H9 (cell line): Measurements from ENCODE around the gene MYL9. TPM values are rescaled to one million over a fixed set of nuclear protein-coding genes. Genes with fewer than 3 reads are reported as not detected.

ENCODE experiments used
- DNase-seq: peaks from one replicate; pipeline ENCODE4 v3.0.0-alpha.2; 2017
- H2AFZ ChIP-seq: one replicate; pipeline ENCODE4 v1.6.1; 2013; ENCODE audit warnings: mild to moderate bottlenecking, low read length, control low read depth, moderate library complexity
- H2AK5ac ChIP-seq: 2 replicates; pipeline ENCODE4 v1.6.1; 2013; ENCODE audit warnings: low read length, control low read depth, mixed read lengths; ENCODE audit not compliant: insufficient read length
- H2BK120ac ChIP-seq: one replicate; pipeline ENCODE4 v1.6.1; 2013; ENCODE audit warnings: low read depth, mild to moderate bottlenecking, low read length, control low read depth, inconsistent platforms; ENCODE audit not compliant: poor library complexity, severe bottlenecking
- H2BK12ac ChIP-seq: 2 replicates; pipeline ENCODE4 v1.6.1; 2013; ENCODE audit warnings: low read length, control low read depth, mixed read lengths, low read depth; ENCODE audit not compliant: insufficient read length
- H2BK15ac ChIP-seq: 2 replicates; pipeline ENCODE4 v1.6.1; 2013; ENCODE audit warnings: low read depth, low read length, control low read depth
- H2BK20ac ChIP-seq: one replicate; pipeline ENCODE4 v1.6.1; 2013; ENCODE audit warnings: low read depth, mild to moderate bottlenecking, low read length, control low read depth, inconsistent platforms; ENCODE audit not compliant: poor library complexity, severe bottlenecking
- H2BK5ac ChIP-seq: 2 replicates; pipeline ENCODE4 v1.6.1; 2013; ENCODE audit warnings: low read length, control low read depth, mixed read lengths; ENCODE audit not compliant: insufficient read length
- H3K14ac ChIP-seq: 2 replicates; pipeline ENCODE4 v1.6.1; 2013; ENCODE audit warnings: low read length, control low read depth; ENCODE audit not compliant: insufficient read depth
- H3K18ac ChIP-seq: 2 replicates; pipeline ENCODE4 v1.6.1; 2013; ENCODE audit warnings: low read depth, mild to moderate bottlenecking, mixed read lengths, low read length, control low read depth; ENCODE audit not compliant: insufficient read length
- H3K23ac ChIP-seq: 2 replicates; pipeline ENCODE4 v1.6.1; 2013; ENCODE audit warnings: low read length, control low read depth, mixed read lengths, low read depth; ENCODE audit not compliant: insufficient read length
- H3K23me2 ChIP-seq: 2 replicates; pipeline ENCODE4 v1.6.1; 2013; ENCODE audit warnings: low read depth, mild to moderate bottlenecking, mixed read lengths, low read length, control low read depth; ENCODE audit not compliant: insufficient read length, poor library complexity, severe bottlenecking
- H3K27ac ChIP-seq: 2 replicates; pipeline ENCODE4 v1.5.1; 2013; ENCODE audit warnings: low read length, control low read depth, mixed read lengths, low read depth; ENCODE audit not compliant: insufficient read length
- H3K27me3 ChIP-seq: 2 replicates; pipeline ENCODE4 v1.6.1; 2013; ENCODE audit warnings: low read length, control low read depth, inconsistent platforms; ENCODE audit not compliant: insufficient read depth
- H3K4ac ChIP-seq: 2 replicates; pipeline ENCODE4 v1.6.1; 2013; ENCODE audit warnings: low read depth, mild to moderate bottlenecking, control low read depth, inconsistent platforms, low read length, moderate library complexity
- H3K4me1 ChIP-seq: 2 replicates; pipeline ENCODE4 v1.6.1; 2013; ENCODE audit warnings: low read length, control low read depth, inconsistent platforms; ENCODE audit not compliant: insufficient read depth
- H3K4me2 ChIP-seq: 2 replicates; pipeline ENCODE4 v1.6.1; 2013; ENCODE audit warnings: low read length, control low read depth, mixed read lengths; ENCODE audit not compliant: insufficient read length, insufficient read depth
- H3K56ac ChIP-seq: 2 replicates; pipeline ENCODE4 v1.6.1; 2013; ENCODE audit warnings: low read depth, mild to moderate bottlenecking, mixed read lengths, low read length, control low read depth; ENCODE audit not compliant: insufficient read length
- H3K79me1 ChIP-seq: 2 replicates; pipeline ENCODE4 v1.6.1; 2013; ENCODE audit warnings: low read depth, mild to moderate bottlenecking, moderate library complexity, low read length, control low read depth, inconsistent platforms; ENCODE audit not compliant: insufficient read depth, poor library complexity, severe bottlenecking
- H3K79me2 ChIP-seq: 2 replicates; pipeline ENCODE4 v1.6.1; 2013; ENCODE audit warnings: low read length, control low read depth, inconsistent platforms; ENCODE audit not compliant: insufficient read depth
- H3K9ac ChIP-seq: 2 replicates; pipeline ENCODE4 v1.6.1; 2013; ENCODE audit warnings: low read length, control low read depth, mixed read lengths; ENCODE audit not compliant: insufficient read length; ENCODE audit errors: extremely low read depth
- H3K9me3 ChIP-seq: one replicate; pipeline ENCODE4 v1.6.1; 2013; ENCODE audit warnings: low read depth, low read length, inconsistent platforms; ENCODE audit not compliant: control insufficient read depth
- H3T11ph ChIP-seq: one replicate; pipeline ENCODE4 v1.6.1; 2013; ENCODE audit warnings: mild to moderate bottlenecking, low read length, control low read depth, inconsistent platforms
- H4K20me1 ChIP-seq: one replicate; pipeline ENCODE4 v1.6.1; 2013; ENCODE audit not compliant: control insufficient read depth, insufficient read length, insufficient read depth
- H4K5ac ChIP-seq: 2 replicates; pipeline ENCODE4 v1.6.1; 2013; ENCODE audit warnings: low read depth, mild to moderate bottlenecking, mixed read lengths, low read length, control low read depth; ENCODE audit not compliant: insufficient read length
- H4K8ac ChIP-seq: replicated peaks from 2 replicates; pipeline ENCODE4 v1.6.1; 2013; ENCODE audit warnings: low read length, control low read depth, mixed read lengths, low read depth; ENCODE audit not compliant: insufficient read length
- H4K91ac ChIP-seq: 2 replicates; pipeline ENCODE4 v1.6.1; 2013; ENCODE audit warnings: low read depth, mild to moderate bottlenecking, moderate library complexity, mixed read lengths, low read length, control low read depth; ENCODE audit not compliant: insufficient read length
- H3K27ac Mint-ChIP-seq, 3 experiments: 2 replicates in 2 of 3; 3 replicates in 1 of 3; pipeline ENCODE4 v1.8.0; 2020 to 2021; ENCODE audit warnings: mixed read lengths in 3 of 3, mild to moderate bottlenecking in 1 of 3, moderate library complexity in 1 of 3
- H3K27me3 Mint-ChIP-seq: 2 replicates; pipeline ENCODE4 v1.8.0; 2021; ENCODE audit warnings: low read depth, mild to moderate bottlenecking, moderate library complexity, mixed read lengths
- H3K36me3 Mint-ChIP-seq, 3 experiments: 2 replicates in 2 of 3; 3 replicates in 1 of 3; pipeline ENCODE4 v1.8.0; 2020 to 2021; ENCODE audit warnings: low read depth in 3 of 3, mixed read lengths in 3 of 3; ENCODE audit not compliant: insufficient read depth in 1 of 3
- H3K4me1 Mint-ChIP-seq, 2 experiments: 2 replicates each; pipeline ENCODE4 v1.8.0; 2020; ENCODE audit warnings: mixed read lengths in 2 of 2
- H3K4me3 Mint-ChIP-seq, 2 experiments: 2 replicates in 1 of 2; 3 replicates in 1 of 2; pipeline ENCODE4 v1.8.0; 2020 to 2021; ENCODE audit warnings: mild to moderate bottlenecking in 2 of 2, mixed read lengths in 2 of 2, moderate library complexity in 1 of 2
- H3K9me3 Mint-ChIP-seq, 2 experiments: 2 replicates in 1 of 2; 3 replicates in 1 of 2; pipeline ENCODE4 v1.8.0; 2020; ENCODE audit warnings: mild to moderate bottlenecking in 2 of 2, mixed read lengths in 2 of 2, moderate library complexity in 1 of 2
- WGBS: extraction: QIAGEN DNeasy Blood & Tissue Kit; methylation state at CpG from one replicate; pipeline ENCODE4 v1.1.7; 2013; ENCODE audit warnings: missing lambda C conversion rate, low lambda C conversion rate, mixed read lengths; ENCODE audit not compliant: insufficient read length; ENCODE audit errors: extremely low coverage; 5-methylcytosine and 5-hydroxymethylcytosine counted together
- total RNA-seq: library from RNA; stranded (reverse); gene quantifications from 2 replicates; pipeline ENCODE4 v1.2.1, GENCODE V29; 2021
- TF ChIP-seq, protein P1 (sequence below): fragments of 200-600 bp; sonication (generic); conservative IDR thresholded peaks from 3 replicates; pipeline ENCODE4 v1.8.0; 2021; ENCODE audit warnings: antibody characterized with exemption, mild to moderate bottlenecking

Gene MYL9
- total RNA-seq, 1 experiment from 2014 or later = 218 TPM

GRCh38 chr20:36555248-36555647, 13.9 kb downstream of the MYL9 start:
- Histone ChIP-seq H3K79me1 (peaks cover 3% of the 10 kb centered on the region), H3K23me2 (no peaks in the 10 kb centered on the region), H3K14ac (no peak overlapping the region), H2AK5ac (no peak overlapping the region), H3K18ac (no peak overlapping the region), H2AFZ (no peak overlapping the region), H2BK15ac (no peak overlapping the region), H2BK5ac (no peak overlapping the region), H3K23ac (no peak overlapping the region), H2BK20ac (no peak overlapping the region), H3T11ph (no peak overlapping the region), H4K91ac (no peak overlapping the region), H3K27me3 (no peaks in the 10 kb centered on the region), H4K8ac (no peak overlapping the region), H3K56ac (no peak overlapping the region), H3K4me2 (no peak overlapping the region), H3K4ac (no peak overlapping the region), H3K27ac (no peak overlapping the region), H4K20me1 (no peaks in the 10 kb centered on the region), H3K9me3 (no peaks in the 10 kb centered on the region), H3K9ac (no peak overlapping the region), H3K4me1 (no peaks in the 10 kb centered on the region), H4K5ac (no peak overlapping the region), H3K79me2 (no peaks in the 10 kb centered on the region), H2BK120ac (no peak overlapping the region), H2BK12ac (no peak overlapping the region)
- no CpG with 5 or more reads among the region's 2 CpGs for WGBS
- no peaks in the 10 kb centered on the region for H3K9me3 Mint-ChIP-seq
- TF ChIP-seq, protein P1, sequence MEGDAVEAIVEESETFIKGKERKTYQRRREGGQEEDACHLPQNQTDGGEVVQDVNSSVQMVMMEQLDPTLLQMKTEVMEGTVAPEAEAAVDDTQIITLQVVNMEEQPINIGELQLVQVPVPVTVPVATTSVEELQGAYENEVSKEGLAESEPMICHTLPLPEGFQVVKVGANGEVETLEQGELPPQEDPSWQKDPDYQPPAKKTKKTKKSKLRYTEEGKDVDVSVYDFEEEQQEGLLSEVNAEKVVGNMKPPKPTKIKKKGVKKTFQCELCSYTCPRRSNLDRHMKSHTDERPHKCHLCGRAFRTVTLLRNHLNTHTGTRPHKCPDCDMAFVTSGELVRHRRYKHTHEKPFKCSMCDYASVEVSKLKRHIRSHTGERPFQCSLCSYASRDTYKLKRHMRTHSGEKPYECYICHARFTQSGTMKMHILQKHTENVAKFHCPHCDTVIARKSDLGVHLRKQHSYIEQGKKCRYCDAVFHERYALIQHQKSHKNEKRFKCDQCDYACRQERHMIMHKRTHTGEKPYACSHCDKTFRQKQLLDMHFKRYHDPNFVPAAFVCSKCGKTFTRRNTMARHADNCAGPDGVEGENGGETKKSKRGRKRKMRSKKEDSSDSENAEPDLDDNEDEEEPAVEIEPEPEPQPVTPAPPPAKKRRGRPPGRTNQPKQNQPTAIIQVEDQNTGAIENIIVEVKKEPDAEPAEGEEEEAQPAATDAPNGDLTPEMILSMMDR = no peak
- peaks cover 4% of the 10 kb centered on the region in 2 experiments; a peak in 3 of 4 replicates for H3K4me1 Mint-ChIP-seq
- no peak overlapping the region for H3K4me3 Mint-ChIP-seq
- H3K36me3 Mint-ChIP-seq = peaks cover 0 to 6% (median 0%) of the 10 kb centered on the region in 3 experiments; a peak in 2 of 7 replicates
- no peaks in the 10 kb centered on the region for H3K27me3 Mint-ChIP-seq
- H3K27ac Mint-ChIP-seq = no peak overlapping the region
- DNase-seq = no peak
